Left ventricle myocardium inferior (tissue), 1 donor: ENCODE data around the gene DSG2. TPM values are rescaled to one million over a fixed set of nuclear protein-coding genes. Genes with fewer than 3 reads are reported as not detected.

ENCODE experiments used
- DNase-seq: peaks from one replicate; pipeline ENCODE4 v3.0.0-alpha.2; 2020
- H3K27ac ChIP-seq: fragments of 200-600 bp; replicated peaks from 2 replicates; pipeline ENCODE4 v1.8.0; 2021
- H3K27me3 ChIP-seq: fragments of 200-600 bp; 2 replicates; pipeline ENCODE4 v1.8.0; 2021; ENCODE audit warnings: low read depth
- H3K36me3 ChIP-seq: fragments of 200-600 bp; 2 replicates; pipeline ENCODE4 v1.8.0; 2021
- H3K4me1 ChIP-seq: fragments of 200-600 bp; 2 replicates; pipeline ENCODE4 v1.8.0; 2021
- H3K4me3 ChIP-seq: fragments of 200-600 bp; 2 replicates; pipeline ENCODE4 v1.8.0; 2021; ENCODE audit warnings: mild to moderate bottlenecking, moderate library complexity
- H3K9me3 ChIP-seq: fragments of 200-600 bp; replicated peaks from 2 replicates; pipeline ENCODE4 v1.8.0; 2021
- intact Hi-C: fragments of 100-400 bp; cut with micrococcal nuclease; formaldehyde crosslinking; loops from one replicate; pipeline ENCODE4 v1.11.0; 2022
- total RNA-seq: library from RNA; stranded (reverse); fragmentation: NEBNext Ultra II Directional; extraction: Animal tissue kit (Norgen Biotek cat#: 25700); gene quantifications from one replicate; pipeline ENCODE4 v1.2.1, GENCODE V29; 2021
- TF ChIP-seq, protein P1 (sequence below): fragments of 200-600 bp; IDR thresholded peaks from 2 replicates; pipeline ENCODE4 v1.8.0; 2021; ENCODE audit warnings: antibody characterized with exemption, mild to moderate bottlenecking, borderline replicate concordance
- donor health status: DM: no; HTN: yes; CAD: no; lungs with severe emphysema.

Gene DSG2
- total RNA-seq, 1 donor from 2014 or later, result 42.6 TPM

DNA sequence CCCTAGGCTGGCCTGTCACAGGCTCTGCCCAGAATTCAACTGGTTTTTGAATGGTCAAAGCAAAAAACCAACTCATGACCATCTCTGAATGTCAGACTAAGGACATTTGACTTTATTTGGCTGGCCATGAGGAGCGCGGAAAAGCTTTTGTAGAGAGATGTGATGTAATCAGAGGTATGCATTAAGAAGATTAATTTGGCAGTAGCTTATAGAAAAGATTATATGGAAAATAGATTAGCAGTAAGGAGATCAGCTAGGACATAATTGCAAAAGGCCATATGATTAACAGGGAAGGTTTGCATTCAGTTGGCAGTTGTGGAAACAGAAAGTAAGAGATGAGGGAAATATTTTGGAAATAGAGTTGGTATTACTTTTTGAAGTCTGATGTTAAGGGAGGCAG, 81.4 kb downstream of the DSG2 start:
- Histone ChIP-seq H3K27ac (no peak overlapping the region), H3K9me3 (no peaks in the 10 kb centered on the region), H3K36me3 (no peaks in the 10 kb centered on the region), H3K4me1 (peaks cover 3% of the 10 kb centered on the region), H3K27me3 (no peaks in the 10 kb centered on the region), H3K4me3 (no peak overlapping the region)
- intact Hi-C loops, result no loop called here
- no peak for DNase-seq
- TF ChIP-seq, protein P1, sequence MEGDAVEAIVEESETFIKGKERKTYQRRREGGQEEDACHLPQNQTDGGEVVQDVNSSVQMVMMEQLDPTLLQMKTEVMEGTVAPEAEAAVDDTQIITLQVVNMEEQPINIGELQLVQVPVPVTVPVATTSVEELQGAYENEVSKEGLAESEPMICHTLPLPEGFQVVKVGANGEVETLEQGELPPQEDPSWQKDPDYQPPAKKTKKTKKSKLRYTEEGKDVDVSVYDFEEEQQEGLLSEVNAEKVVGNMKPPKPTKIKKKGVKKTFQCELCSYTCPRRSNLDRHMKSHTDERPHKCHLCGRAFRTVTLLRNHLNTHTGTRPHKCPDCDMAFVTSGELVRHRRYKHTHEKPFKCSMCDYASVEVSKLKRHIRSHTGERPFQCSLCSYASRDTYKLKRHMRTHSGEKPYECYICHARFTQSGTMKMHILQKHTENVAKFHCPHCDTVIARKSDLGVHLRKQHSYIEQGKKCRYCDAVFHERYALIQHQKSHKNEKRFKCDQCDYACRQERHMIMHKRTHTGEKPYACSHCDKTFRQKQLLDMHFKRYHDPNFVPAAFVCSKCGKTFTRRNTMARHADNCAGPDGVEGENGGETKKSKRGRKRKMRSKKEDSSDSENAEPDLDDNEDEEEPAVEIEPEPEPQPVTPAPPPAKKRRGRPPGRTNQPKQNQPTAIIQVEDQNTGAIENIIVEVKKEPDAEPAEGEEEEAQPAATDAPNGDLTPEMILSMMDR, result no peak

GRCh38 chr18:31581498-31582197, 83.7 kb downstream of the DSG2 start:
- Histone ChIP-seq H3K4me1 (no peaks in the 10 kb centered on the region), H3K4me3 (no peak overlapping the region)
- intact Hi-C loops, result no loop called here

GRCh38 chr18:31583185-31583854, 85.3 kb downstream of the DSG2 start:
- H3K4me3 ChIP-seq, result no peak overlapping the region
- no peaks in the 10 kb centered on the region for H3K9me3 ChIP-seq
- no peaks in the 10 kb centered on the region for H3K36me3 ChIP-seq
- no peak overlapping the region for H3K27ac ChIP-seq
- intact Hi-C loops, result no loop called here
- no peaks in the 10 kb centered on the region for H3K4me1 ChIP-seq
- TF ChIP-seq, protein P1, result no peak
- no peak for DNase-seq
- no peaks in the 10 kb centered on the region for H3K27me3 ChIP-seq

More at GRCh38 chr18:31581498-31582197, 83.7 kb downstream of the DSG2 start:
- Histone ChIP-seq H3K36me3 (no peaks in the 10 kb centered on the region), H3K9me3 (no peaks in the 10 kb centered on the region), H3K27me3 (no peaks in the 10 kb centered on the region), H3K27ac (no peak overlapping the region)
- TF ChIP-seq, protein P1, result no peak
- DNase-seq, result no peak

DNA sequence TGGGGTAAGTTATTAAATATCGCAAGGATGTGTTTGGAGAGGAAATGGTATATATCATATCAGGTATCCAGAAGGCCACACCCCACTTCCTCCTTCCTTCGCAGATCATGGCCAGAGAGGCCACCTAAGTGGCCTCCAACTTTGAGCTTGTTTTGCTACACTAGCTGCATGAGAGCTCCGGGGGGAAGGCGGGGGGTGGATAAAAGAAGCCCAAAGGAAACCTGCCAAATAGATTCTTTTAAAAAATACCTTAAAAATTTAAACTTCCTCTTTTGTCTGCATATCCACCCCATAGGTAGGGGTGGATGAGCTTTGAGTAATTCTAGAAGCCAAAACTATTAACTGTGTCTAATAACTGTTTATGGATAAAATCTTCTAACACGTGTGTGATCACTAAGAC, 88.0 kb downstream of the DSG2 start:
- Histone ChIP-seq H3K27me3 (no peaks in the 10 kb centered on the region), H3K36me3 (no peaks in the 10 kb centered on the region), H3K4me3 (no peak overlapping the region), H3K4me1 (no peaks in the 10 kb centered on the region), H3K27ac (no peak overlapping the region), H3K9me3 (no peaks in the 10 kb centered on the region)
- TF ChIP-seq, protein P1, result no peak
- intact Hi-C loops, result no loop called here
- no peak for DNase-seq

DNA sequence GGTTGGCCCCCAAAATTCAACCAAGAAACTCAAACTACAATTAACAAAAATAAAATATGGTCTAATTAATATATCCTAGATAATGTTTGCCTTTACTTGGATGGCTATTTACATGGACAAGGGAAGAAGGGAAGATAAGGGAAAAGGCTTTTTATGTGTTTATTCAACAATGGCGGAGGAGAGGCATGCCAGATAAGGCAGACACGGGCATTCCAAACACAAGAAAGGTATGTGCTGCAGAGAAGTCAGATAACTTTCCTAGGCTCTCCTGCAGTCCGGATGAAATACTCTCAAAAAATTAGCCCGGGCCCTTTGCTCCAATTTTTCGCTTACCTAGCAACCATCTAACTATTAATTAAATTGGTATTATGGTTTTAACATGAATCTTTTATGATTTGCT, 88.6 kb downstream of the DSG2 start:
- H3K27me3 ChIP-seq, result no peaks in the 10 kb centered on the region
- no peak overlapping the region for H3K27ac ChIP-seq
- no peaks in the 10 kb centered on the region for H3K36me3 ChIP-seq
- intact Hi-C loops, result no loop called here
- no peaks in the 10 kb centered on the region for H3K4me1 ChIP-seq
- TF ChIP-seq, protein P1, result no peak
- no peak overlapping the region for H3K4me3 ChIP-seq
- no peaks in the 10 kb centered on the region for H3K9me3 ChIP-seq
- no peak for DNase-seq
